Smooth muscle cell of the brain vasculature (primary cell): ENCODE measurements around the gene FZR1.

Experiments
- DNase-seq: peaks from one replicate; pipeline ENCODE4 v3.0.0-alpha.2; 2012; ENCODE audit warnings: low read depth, low spot score

FZR1 gene

DNA sequence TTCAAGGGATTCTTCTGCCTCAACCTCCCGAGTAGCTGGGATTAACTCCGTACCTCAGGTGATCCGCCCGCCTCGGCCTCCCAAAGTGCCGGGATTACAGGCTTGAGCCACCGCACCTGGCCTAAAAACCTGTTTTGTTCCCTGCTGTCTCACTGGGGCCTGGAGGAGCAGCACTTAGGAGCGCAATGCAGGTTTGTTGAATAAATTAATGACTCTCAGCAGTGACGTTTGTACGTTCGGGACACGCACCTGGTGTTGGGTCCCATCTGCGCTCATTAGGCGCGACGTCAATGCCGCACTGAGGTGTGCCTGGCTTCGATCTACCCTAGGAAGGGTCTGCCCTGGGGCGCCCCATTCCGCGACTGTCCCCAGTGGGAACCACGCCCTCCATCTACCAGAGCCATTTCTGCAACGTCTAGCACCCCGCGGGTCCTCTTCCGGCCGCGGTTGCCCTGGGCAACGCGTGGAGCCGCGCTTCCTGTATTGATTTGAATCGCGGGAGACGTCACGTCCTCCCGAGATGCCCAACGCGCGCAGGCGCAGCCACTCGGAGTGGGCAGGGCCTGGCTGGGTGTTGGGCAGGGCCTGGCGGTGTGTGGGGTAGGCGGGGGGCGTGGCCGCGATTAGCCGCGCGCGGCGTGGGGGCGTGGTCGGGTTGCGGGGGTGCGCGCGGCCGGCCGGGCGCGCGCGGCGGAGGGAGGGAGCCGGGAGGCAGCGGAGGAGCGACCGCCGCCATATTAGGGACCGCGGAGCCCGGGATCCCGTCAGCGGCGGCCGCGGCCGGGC, at the start of gene FZR1:
FZR1 (plus strand) TSS at position 714 of the 786 bp plus-strand sequence. CDS start 16,679 bp downstream, outside the sequence.
- peak; percentile 97 for DNase-seq

GRCh38 chr19:3456925-3457527, 49.1 kb upstream of the FZR1 start:
- no peak for DNase-seq

GRCh38 chr19:3457528-3458228, 48.4 kb upstream of the FZR1 start:
- DNase-seq: no peak

DNA sequence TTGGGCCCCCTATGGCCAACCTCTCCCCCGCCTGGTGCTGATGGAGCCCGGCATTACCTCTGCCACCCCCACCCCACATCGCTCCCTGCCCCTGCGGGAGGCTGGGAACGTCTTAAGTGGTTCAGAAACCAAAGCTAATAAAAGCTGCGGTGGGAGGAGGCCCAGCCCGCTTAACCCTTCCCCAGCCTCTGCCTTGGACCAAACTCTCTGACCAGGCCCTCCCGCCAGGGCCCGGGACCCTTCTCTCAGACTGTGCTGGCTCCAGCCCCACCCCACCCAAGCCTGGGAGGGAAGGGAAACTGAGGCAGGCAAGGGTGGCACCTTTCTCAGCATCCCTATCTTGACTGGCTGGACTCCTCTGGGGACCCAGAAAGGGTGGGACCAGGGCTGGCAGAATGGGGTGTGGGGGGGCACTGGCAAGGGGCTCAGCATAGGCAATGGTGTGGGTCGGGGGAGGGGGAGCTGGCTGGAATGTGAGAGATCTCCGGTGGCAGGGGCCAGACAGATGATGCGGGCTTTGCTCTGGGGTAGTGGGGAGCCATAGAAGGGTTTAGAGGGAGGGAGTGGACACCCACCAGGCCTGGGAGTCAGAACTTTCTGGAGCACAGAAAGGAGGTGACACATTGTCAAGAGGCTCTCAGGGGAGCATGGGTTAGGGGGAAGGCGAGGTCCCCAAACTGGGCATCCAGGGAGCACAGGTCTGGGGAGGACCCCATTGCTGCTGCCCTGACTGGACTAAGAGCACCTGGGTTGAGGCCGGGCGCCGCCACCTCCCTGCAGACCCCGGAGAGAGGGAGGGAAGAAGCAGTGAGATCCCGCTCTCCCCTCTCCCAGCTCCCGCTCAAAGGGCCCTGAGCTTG, 47.7 kb upstream of the FZR1 start:
- DNase-seq: no peak

DNA sequence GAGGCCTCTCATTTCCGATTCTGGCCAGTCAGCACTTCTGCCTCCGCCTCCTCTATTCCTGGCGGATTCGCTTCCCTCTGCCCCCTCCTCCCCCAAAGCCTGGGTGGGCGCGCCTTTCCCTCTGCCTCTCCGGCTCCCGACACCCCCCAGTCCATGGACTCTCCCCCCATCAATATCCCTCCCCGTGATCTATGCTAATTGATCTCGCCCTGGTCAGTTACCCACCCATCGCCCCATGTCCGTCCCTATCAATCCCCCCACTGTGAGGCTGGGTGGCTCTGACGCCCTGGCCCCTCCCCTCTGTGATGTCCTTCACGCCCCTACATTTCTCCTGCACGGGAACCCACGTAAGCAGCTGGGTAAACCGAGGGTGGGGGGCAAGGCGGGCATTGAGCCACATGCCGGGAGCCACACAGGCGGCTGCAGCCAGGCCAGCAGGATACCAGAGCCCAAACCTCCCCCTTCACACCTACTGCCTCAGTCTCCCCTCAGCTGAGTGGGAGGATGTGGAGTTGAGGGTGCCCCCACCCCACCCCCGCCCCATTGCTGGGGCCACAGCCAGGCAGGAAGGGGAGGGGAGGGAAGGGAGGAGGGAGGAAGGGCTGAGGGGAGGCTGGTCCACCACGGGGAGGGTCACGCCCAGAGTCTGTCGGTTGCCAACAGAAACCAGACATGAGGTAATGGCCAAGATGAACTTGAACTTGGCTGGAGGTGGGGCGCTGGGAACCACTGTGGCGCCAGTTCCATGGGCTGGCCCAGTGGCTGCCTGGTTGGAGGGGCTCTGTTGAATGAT, 46.8 kb upstream of the FZR1 start:
- peak; percentile 78 for DNase-seq

- no peak for DNase-seq
Measured at GRCh38 chr19:3459965-3460582, 46.0 kb upstream of the FZR1 start.

DNA sequence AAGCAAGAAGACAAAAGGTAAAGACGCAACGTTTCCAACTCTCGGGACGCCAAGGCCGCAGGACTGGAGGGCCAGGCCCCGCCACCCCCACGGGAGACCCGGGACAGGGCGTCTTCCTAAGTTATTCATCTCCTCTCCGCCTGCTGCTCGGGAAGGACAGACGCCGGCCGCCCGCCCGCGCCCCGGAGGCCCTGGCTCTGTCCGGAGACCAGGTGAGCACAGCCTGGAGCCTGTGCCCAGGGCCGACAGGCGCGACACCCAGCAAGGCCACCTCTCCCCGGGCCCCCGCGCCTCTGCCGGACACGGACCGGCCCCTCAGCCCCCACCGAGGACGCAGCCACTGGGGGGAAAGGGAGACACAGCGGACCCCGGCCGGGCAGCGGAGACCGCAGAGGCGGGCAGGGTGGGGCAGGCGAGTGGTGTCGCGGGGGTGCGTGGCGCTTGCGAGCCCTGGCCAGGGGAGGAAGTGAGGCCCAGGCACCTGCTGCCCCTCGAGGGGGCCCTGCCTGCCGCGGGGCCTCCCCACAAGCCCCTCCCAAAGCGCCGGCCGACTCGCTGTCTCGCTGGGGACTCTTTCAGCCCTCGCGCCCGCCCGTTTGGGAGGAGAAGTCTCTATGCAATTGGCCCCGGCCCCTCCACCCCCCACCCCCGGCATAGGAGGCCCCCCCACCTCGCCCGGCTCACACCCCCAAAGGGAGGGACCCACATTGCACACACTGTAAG, 43.0 kb upstream of the FZR1 start:
- DNase-seq: no peak

DNA sequence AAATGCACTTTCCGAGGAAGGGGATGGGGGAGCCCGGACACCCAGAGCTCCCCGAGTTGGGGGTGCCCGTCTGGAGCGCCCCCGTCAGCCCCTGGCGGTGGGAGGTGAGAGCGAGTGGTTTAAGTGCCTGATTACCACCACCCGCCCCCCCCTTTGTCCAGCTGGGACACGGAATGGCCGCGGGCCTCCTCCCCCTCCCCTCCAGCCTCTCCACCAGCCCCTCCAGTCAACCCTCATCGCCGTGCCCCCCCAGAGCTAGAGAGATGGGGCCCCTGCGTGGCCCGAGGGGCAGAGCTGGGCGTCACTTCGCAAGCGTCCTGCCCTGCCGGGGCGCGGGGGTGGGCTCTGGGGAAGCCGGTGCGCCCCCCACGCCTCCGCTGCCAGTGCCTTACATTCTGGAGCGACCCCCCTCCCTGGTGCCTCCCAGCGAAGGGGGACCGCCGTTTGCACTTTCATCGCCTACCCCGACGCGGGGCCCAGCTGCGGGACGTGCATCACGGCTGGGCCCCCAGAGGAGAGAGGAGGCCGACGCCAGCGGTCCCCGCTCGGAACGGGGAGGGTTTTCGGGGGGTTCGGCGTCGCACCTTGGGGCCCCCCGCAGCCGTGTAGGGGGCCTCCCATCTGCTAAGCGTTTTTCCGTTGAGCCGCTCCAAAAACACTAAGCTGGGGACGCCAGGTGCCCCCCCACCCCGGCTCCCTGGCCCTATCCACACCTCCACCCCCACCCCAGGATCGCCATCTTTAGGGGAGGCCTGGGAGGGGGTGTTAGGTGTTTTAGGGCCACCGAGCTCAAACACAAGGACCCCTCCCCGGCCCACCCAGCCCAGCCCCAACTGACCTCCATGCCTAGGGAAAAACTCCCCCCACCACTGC, 42.2 kb upstream of the FZR1 start:
- DNase-seq: no peak

DNA sequence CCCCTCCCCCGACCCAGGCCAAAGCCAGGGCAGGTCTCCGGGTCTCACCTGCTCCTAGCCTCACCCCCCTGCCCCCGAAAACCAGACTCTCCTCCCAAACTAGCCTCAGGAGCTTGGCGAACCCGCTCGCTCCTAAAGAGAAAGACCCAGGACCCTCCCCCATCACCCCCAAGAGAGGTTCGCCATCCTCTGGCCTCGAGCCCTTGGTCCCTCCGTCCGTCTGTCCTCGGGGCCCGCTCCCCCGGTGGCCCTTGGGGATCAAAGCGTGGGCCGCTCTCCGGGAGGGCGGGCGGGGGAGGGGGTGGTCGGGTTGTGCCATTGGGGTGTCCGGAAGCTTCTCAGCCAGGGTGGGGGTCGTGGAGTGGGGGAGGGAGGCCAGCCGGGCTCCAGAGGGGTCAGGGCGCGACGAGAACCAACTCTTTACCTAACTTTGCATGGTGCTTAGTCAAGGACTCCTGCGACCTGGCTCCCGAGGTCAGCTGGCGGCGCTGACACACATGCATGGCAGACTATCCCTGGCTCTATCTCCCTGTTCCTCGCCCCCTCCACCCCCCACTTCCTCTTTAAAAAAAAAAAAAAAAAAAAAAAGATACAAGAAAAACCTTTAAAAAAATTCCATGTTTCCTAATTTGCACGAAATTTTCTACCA, 41.4 kb upstream of the FZR1 start:
- DNase-seq: no peak

DNA sequence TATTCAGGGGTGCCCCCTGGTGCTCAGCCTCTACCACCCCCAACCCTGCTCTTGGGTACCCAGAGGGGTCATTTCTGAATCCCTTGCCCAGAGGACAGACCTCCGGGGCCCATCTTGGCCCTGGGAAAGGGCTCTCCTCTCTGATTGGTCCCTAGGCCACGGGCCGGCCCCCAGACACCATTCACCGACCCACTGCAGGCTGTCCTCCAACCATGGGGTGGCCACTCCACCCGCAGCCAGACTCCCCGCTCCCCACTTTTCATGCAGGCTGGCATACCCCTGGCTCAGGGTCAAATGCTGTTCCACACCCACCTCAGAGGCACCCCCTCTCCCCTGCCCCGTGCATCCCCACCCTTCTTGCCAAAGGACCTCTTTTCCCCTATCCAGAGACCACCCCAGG, 40.6 kb upstream of the FZR1 start:
- DNase-seq: no peak

DNA sequence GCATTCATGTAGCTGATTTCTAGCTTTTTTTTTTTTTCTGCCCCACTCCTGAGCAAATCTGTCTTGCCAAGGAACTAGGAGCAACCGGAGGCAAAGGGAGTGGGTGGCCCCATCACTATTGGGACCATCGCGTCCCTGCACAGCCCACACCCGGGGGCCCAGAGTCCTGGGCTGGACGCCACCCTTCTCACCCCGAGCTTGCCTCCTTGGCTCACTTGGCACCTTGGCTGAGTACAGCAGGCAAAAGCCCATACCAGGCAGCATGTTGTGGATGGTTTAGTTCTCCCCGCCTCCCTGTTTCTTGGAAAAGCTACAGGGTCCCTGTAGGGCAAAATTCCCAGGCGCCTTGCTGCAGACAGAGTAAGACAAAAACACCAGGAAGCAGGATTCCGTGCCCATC, 39.5 kb upstream of the FZR1 start:
- no peak for DNase-seq

GRCh38 chr19:3467437-3468198, 38.5 kb upstream of the FZR1 start:
- no peak for DNase-seq

DNA sequence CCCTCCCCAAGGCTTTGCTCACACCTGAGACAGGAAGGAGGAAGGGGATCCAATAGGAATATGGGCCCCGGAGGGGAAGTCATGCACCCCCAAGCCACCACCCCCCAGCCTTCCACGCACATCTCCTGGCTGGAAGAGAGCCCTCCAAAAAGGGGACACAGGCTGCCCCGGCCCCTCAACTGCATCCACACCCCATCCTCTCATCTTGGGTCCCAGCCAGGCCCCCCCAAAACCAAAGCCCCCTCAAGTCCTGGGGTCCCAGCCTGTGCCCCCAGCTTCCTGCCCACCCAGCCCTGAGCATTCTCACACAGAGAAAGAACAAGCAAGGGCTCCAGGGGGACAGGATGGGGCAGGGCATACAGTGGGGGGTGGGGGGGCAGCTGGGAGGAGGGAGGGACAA, 37.9 kb upstream of the FZR1 start:
- no peak for DNase-seq

DNA sequence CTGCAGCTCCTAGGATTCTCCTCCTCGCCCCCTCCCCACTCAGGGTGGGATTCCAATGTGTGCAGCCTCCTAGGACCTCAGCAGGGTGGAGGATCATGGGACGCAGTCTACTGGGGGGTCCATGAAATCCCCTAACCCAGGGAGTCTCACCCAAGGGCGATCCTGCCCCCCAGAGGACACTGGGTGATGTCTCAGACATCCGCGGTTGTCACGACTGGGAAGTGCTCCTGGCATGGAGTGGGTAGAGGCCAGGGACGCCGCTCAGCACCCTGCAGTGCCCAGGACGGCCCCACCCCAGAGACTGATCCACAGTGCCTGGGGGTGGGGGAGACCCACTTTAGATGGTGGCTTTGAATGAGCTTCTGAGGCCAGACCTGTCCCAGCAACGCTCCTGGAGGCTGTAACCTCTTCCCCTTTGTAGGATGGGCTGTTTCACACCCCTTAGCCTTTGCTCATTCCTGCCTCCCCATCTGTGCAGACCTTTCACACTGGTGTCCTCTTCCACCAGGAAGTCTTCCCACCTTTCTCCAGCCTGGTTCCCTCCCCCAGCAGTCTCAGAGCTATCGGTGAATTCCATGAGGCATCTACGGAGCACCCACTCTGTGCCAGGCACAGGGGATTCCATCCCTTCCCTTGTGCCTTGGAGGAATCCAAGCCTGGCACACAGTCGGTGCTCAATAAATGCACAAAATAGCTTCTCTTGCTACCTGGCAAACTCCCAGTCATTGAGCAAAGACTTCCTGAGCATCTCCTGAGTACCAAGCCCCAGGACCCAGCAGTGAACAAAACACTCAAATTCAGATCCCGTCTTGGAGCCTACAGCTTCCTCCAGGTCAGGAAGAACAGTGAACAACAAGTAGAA, 36.2 kb upstream of the FZR1 start:
- DNase-seq: no peak

- no peak for DNase-seq
Measured at GRCh38 chr19:3470500-3471128, 35.5 kb upstream of the FZR1 start.

DNA sequence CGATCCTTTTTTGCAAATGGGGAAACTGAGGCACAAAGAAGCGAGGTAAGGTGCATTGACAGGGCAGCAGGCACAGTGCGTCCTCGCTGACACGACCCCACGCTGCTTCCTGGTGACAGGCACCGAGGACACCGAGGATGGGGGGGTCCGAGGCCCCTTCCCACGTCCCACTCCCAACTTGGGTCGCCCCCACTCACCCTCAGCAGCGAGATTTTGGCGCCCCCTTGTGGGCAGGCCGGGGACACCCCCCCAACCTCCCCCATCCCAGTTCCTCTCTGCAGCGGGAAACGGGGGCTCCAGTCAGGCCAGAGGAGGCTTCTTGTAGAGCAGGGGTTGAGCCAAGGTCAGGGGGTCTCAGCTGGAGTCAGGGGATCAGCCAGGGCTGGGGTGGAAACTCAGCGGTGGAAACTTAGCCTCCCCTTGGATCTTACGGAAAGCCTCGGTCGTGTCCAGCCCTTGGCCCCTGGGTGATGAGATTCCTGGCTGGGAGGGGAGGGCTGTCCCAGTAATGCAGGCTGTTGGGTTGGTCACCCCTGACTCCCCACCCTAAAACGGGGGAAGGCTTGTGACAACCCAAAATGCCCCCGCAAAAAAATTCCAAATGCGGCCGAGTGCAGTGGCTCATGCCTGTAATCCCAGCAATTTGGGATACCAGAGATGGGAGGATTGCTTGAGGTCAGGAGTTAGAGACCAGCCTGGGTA, 34.0 kb upstream of the FZR1 start:
- DNase-seq: no peak
